BJ (cell line): ENCODE measurements around the gene DPF1. TPM values are rescaled to one million over a fixed set of nuclear protein-coding genes. Genes with fewer than 3 reads are reported as not detected.

Source experiments
- CTCF ChIA-PET: fragments of 350-600 bp; formaldehyde crosslinking; extraction: SDS; loops from one replicate; lab custom pipeline; 2021; ENCODE audit warnings: antibody characterized with exemption, inconsistent platforms; lab: Yijun Ruan, JAX
- POLR2A ChIA-PET: fragments of 300-600 bp; sonication (Branson Sonifier 250); formaldehyde crosslinking; extraction: SDS; loops from one replicate; lab custom pipeline; 2021; ENCODE audit warnings: antibody characterized with exemption; lab: Charles Lee
- DNase-seq: peaks from one replicate; pipeline ENCODE4 v3.0.0-alpha.2; 2011; ENCODE audit warnings: low read depth
- H3K27me3 ChIP-seq: 2 replicates; pipeline ENCODE4 v1.6.0; 2011; ENCODE audit warnings: low read length; ENCODE audit not compliant: control insufficient read depth, insufficient read depth
- H3K36me3 ChIP-seq: 2 replicates; pipeline ENCODE4 v1.5.1; 2011; ENCODE audit warnings: low read length; ENCODE audit not compliant: control insufficient read depth, insufficient read depth
- H3K4me3 ChIP-seq: 2 replicates; pipeline ENCODE4 v1.5.1; 2011; ENCODE audit warnings: low read depth, mild to moderate bottlenecking, control low read depth, low read length
- CTCF ChIP-seq: IDR thresholded peaks from 2 replicates; pipeline ENCODE4 v1.5.1; 2011; ENCODE audit warnings: low read depth, mild to moderate bottlenecking, control low read depth, inconsistent platforms, low read length, moderate library complexity; ENCODE audit not compliant: insufficient read depth
- polyA plus RNA-seq: library from polyadenylated mRNA; depleted of rRNA; stranded (reverse); fragments of >200 nt; gene quantifications from 2 replicates; pipeline ENCODE4 v1.2.3, GENCODE V29; 2011

DPF1 gene
- polyA plus RNA-seq, 1 experiment = 2.2 TPM

DNA sequence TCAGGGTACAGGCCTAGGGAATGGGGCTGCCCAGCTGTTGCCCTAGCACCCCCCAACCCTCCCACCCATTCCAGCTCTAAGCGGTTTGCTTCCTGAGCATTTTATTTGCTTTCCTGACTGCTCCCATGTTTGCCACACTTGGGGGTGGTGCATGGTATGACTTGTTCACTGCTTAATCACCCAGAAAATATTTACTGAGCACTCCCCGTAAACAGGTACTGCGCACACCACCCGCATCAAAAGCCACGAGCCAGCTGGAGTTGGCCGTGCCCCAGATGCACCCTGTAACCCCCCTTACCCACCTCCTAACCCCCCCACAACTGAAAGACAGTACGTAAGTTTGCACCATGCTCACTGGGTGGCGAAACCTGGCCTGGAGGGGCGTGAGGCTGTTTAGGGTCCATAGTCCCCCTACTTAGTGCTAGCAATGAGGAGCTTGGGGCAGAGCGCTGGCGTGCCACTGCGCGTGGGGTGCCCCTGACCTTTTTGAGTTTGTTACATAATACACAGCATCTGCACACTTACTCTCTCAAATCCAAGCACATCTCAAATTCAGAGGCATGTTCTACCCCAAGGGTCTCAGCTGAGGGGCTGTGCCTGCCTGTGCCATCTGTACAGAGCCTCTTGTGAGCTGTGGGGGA, 29.8 kb downstream of the DPF1 start:
- Histone ChIP-seq H3K27me3 (no peaks in the 10 kb centered on the region), H3K4me3 (no peak overlapping the region), H3K36me3 (peaks cover 10% of the 10 kb centered on the region)
- DNase-seq = no peak
- POLR2A ChIA-PET = no interaction called here
- TF ChIP-seq CTCF = no peak
- CTCF ChIA-PET = no interaction called here

- no peak for TF ChIP-seq CTCF
- no peak for DNase-seq
- peaks cover 8% of the 10 kb centered on the region for H3K36me3 ChIP-seq
- POLR2A ChIA-PET = no interaction called here
- CTCF ChIA-PET = no interaction called here
- no peaks in the 10 kb centered on the region for H3K27me3 ChIP-seq
- no peak overlapping the region for H3K4me3 ChIP-seq
These were observed 30.6 kb downstream of the DPF1 start for GRCh38 chr19:38193445-38193844.

DNA sequence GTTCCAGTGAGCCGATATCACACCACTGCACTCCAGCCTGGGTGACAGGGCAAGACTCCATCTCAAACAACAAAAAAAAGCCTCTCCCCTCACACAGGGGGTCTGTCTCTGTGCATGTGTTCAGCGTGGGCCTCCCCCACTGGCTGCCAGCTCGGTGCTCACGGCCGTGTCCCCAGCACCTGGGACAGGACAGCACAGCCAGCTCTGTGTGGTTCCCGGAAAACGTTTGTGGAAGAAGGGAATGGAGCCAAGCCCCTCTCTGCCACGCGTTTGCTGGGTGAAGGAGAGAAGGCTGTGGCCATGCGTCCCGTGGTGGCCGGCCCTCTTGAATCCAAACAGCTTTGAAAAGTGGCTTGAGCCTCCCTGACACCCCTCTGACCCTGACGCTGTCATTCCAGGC, 32.3 kb downstream of the DPF1 start:
- H3K36me3 ChIP-seq = peaks cover 4% of the 10 kb centered on the region
- POLR2A ChIA-PET = no interaction called here
- no peak for TF ChIP-seq CTCF
- CTCF ChIA-PET = interaction anchor here (0.6 to 1.1 kb wide), 2 partner anchors 10 to 289 kb away, joined by 3 read pairs; no protein-coding TSS in a partner anchor
- no peaks in the 10 kb centered on the region for H3K27me3 ChIP-seq
- DNase-seq = no peak
- no peak overlapping the region for H3K4me3 ChIP-seq

GRCh38 chr19:38190793-38191192, 33.2 kb downstream of the DPF1 start:
- peaks cover 3% of the 10 kb centered on the region for H3K36me3 ChIP-seq
- no peaks in the 10 kb centered on the region for H3K27me3 ChIP-seq
- no peak overlapping the region for H3K4me3 ChIP-seq
- ChIA-PET POLR2A (no interaction called here), CTCF (no interaction called here)
- DNase-seq = no peak
- no peak for TF ChIP-seq CTCF

DNA sequence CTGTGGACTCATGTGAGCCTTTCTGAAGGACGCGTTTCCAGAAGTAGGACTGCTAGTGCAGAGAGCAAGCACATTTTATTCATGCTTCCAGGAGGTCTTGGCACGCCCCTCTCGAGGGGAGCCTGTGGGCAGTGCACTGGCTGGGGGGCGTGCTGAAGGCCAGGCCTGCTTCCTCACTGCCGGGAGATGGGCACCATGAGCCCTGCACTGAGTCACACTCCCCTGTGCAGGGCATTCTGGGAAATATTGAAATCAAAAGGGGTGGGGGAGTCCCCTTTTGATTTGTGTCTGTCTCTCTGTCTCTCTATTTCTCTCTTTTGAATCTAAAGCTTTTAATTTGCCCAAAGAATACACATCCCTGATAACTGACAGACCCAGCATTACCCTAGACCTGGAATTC, 34.0 kb downstream of the DPF1 start:
- ChIA-PET POLR2A (no interaction called here), CTCF (no interaction called here)
- TF ChIP-seq CTCF = no peak
- DNase-seq = no peak
- no peaks in the 10 kb centered on the region for H3K27me3 ChIP-seq
- peaks cover 2% of the 10 kb centered on the region for H3K36me3 ChIP-seq
- H3K4me3 ChIP-seq = no peak overlapping the region
